HEK293 (cell line): Measurements from ENCODE around the gene ITGA5.

Source experiments
- CTCF ChIP-seq: fragments of 450-650 bp; formaldehyde crosslinking; IDR thresholded peaks from 2 replicates; pipeline ENCODE4 v1.5.1; 2016; ENCODE audit warnings: missing biosample characterization, missing genetic modification characterization
- KLF16 ChIP-seq: fragments of 450-650 bp; formaldehyde crosslinking; IDR thresholded peaks from 2 replicates; pipeline ENCODE4 v1.5.1; 2017; ENCODE audit warnings: missing biosample characterization, missing genetic modification characterization
- PRDM2 ChIP-seq: fragments of 450-650 bp; formaldehyde crosslinking; IDR thresholded peaks from 2 replicates; pipeline ENCODE4 v1.5.1; 2016; ENCODE audit warnings: missing biosample characterization, missing genetic modification characterization, borderline replicate concordance
- WT1 ChIP-seq: fragments of 450-650 bp; formaldehyde crosslinking; IDR thresholded peaks from 2 replicates; pipeline ENCODE4 v1.5.1; 2016; ENCODE audit warnings: missing biosample characterization, missing genetic modification characterization
- ZFP41 ChIP-seq: fragments of 450-650 bp; formaldehyde crosslinking; IDR thresholded peaks from 2 replicates; pipeline ENCODE4 v1.5.1; 2016; ENCODE audit warnings: missing biosample characterization, missing genetic modification characterization, borderline replicate concordance
- ZNF24 ChIP-seq: fragments of 450-650 bp; formaldehyde crosslinking; IDR thresholded peaks from 2 replicates; pipeline ENCODE4 v1.5.1; 2016; ENCODE audit warnings: missing biosample characterization, missing genetic modification characterization
- ZNF433 ChIP-seq: fragments of 450-650 bp; formaldehyde crosslinking; IDR thresholded peaks from 2 replicates; pipeline ENCODE4 v1.5.1; 2016; ENCODE audit warnings: missing biosample characterization, missing genetic modification characterization, low read depth
- TF ChIP-seq, protein P1 (sequence below): IDR thresholded peaks from 2 replicates; pipeline ENCODE4 v1.6.1; 2011; ENCODE audit warnings: mild to moderate bottlenecking, low read depth, low read length, borderline replicate concordance
- TF ChIP-seq, protein P2 (sequence below): fragments of 450-650 bp; formaldehyde crosslinking; IDR thresholded peaks from 2 replicates; pipeline ENCODE4 v1.5.1; 2016; ENCODE audit warnings: missing biosample characterization, missing genetic modification characterization

- TF ChIP-seq ZNF433 (tag by site-specific recombination) (no peak), WT1 (tag by site-specific recombination) (no peak), PRDM2 (tag by site-specific recombination) (no peak), CTCF (tag by site-specific recombination) (no peak), ZNF24 (tag by site-specific recombination) (no peak), KLF16 (tag by site-specific recombination) (no peak), ZFP41 (tag by site-specific recombination) (no peak)
- TF ChIP-seq, protein P1, sequence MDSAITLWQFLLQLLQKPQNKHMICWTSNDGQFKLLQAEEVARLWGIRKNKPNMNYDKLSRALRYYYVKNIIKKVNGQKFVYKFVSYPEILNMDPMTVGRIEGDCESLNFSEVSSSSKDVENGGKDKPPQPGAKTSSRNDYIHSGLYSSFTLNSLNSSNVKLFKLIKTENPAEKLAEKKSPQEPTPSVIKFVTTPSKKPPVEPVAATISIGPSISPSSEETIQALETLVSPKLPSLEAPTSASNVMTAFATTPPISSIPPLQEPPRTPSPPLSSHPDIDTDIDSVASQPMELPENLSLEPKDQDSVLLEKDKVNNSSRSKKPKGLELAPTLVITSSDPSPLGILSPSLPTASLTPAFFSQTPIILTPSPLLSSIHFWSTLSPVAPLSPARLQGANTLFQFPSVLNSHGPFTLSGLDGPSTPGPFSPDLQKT: no peak
- TF ChIP-seq, protein P2, sequence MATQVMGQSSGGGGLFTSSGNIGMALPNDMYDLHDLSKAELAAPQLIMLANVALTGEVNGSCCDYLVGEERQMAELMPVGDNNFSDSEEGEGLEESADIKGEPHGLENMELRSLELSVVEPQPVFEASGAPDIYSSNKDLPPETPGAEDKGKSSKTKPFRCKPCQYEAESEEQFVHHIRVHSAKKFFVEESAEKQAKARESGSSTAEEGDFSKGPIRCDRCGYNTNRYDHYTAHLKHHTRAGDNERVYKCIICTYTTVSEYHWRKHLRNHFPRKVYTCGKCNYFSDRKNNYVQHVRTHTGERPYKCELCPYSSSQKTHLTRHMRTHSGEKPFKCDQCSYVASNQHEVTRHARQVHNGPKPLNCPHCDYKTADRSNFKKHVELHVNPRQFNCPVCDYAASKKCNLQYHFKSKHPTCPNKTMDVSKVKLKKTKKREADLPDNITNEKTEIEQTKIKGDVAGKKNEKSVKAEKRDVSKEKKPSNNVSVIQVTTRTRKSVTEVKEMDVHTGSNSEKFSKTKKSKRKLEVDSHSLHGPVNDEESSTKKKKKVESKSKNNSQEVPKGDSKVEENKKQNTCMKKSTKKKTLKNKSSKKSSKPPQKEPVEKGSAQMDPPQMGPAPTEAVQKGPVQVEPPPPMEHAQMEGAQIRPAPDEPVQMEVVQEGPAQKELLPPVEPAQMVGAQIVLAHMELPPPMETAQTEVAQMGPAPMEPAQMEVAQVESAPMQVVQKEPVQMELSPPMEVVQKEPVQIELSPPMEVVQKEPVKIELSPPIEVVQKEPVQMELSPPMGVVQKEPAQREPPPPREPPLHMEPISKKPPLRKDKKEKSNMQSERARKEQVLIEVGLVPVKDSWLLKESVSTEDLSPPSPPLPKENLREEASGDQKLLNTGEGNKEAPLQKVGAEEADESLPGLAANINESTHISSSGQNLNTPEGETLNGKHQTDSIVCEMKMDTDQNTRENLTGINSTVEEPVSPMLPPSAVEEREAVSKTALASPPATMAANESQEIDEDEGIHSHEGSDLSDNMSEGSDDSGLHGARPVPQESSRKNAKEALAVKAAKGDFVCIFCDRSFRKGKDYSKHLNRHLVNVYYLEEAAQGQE: no peak
Observed at GRCh38 chr12:54439096-54439495, 20.0 kb upstream of the ITGA5 start.
